Activated CD8-positive, alpha-beta memory T cell treated with anti-CD3 and anti-CD28 coated beads, Interleukin-2, amount 50 U/mL, for 24 hours (primary cell): ENCODE data around the gene ZNRD2.

ENCODE experiments used
- DNase-seq: peaks from one replicate; pipeline ENCODE4 v3.0.0-alpha.2; 2020; ENCODE audit errors: extremely low read depth

Gene ZNRD2

DNA sequence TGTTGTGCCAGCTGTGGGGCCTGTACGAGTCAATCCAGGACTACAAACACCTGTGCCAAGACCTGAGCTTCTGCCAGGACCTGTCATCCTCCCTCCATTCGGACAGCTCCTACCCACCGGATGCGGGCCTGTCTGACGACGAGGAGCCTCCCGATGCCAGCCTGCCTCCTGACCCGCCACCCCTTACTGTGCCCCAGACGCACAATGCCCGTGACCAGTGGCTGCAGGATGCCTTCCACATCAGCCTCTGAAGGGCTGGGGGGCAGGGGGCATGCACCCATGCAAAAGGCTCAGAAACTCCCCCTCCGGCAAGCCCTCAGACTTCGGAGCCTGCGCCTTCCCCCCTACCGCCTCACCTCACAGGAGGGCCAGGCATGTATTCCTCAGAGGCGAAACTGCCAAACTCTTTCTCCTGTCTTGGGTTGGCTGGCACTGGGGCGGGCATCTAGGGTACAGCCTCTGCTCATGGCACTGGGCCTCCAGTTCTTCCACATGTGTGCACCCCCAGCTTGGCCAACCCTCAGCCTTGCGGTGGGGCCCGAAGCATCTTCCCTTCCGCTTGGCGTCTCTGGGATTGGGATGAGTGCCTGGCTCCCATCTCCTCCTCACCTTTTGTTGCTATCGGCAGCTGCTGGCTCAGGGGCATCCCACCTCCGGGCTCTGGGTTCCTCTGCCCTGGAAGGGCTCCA lies 3.3 kb downstream of the ZNRD2 start:
- no peak for DNase-seq

DNA sequence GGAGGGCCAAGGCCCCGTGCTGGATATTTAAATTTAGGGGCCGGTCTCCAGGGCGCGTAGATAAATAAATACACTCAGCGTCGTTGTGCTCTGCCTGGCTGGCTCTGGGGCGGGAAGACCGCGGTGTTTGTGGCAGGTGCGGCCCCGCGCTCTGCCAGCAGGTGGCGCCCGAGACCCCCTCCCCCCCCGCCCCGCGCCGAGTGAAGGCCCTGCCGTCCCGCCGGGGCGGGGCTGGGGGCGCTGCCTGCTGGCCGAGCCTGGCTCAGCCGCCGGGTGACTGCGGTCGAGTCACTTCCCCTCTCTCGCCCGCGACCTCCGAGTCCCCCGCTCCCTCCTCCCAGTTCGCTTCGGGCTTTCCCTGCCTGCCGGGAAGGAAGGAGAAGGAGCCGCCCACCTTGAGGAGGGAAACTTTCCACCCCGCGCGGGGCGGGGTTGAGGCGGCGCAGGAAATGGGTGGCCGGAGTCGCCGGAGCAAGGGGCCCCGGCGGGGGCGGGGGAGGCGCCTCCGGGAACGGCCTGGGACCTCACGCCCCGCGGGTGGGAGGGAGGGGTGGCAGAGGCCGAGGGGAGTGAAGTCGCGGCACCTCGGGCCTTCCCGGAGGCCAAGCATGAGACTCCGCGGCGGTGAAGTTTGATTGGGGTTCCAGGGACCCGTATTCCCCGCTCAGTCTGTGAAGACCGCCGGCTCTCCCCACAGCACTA lies 4.0 kb downstream of the ZNRD2 start:
- DNase-seq: peak; percentile 70

DNA sequence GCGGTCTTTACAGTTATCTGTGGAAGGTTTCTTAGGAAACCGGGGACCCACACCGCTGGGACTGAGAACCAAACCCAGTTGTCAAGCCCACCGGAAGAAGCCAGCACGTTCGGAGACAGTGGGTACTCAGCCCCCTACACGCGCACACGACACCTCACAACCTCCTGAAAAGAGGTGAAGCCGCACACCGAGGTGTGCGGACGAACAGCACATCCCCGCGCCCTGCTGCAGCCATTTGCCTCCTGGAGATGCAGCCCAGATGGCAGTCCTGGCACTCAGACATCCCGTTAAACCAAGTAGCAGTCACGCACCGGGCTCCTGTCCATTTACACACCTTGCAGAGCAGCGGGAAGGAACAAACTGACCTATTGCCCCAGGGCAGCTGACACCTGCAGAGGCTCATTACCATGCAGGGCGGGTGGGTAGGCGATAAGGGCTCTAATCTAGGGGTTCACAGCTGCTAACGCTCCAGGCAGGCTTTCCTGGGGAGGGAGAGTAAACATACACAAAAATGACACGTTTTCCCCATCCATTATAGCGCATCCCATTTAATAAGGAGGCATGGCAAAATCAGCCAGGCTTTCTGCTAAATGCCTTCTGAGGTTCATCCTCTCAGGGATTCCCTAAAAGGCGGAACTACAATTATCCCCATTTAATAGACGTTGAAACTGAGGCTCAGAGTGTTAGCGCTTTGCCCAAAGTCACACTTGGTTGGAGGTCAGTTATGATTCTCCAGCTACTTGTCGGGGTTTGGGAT lies 4.7 kb downstream of the ZNRD2 start:
- DNase-seq: no peak

DNA sequence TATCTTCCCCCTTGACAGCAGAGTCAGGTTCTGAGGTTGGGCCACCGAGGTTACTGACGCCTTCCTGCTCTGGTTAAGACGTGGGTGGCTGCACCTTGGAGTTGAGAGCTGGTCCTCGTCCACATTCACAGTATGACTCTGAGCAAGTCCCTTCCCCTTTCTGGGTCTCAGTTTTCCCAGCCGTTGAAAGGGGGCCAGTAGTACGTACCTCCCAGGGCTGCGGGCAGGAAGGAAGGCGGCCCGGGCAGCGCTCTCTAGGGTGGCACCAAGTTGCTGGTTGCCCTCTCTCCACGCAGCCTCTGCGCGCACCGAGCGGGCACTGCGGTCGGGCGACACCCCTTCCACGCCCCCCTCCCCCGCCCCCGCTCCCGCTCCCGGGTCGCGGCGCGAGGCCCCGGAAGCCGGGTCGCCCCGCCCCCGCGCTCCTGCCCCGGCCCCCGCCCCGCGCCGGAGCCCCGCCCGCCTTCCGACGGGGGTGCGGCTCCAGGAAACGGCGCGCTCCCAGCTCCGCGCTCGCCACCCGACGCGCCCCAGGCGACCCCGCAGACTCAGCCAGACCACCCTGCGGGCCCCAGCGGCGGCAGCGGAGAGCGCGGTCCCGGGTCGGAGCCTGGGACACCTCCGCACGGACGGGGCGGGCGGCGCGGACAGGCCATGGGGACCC lies 5.4 kb downstream of the ZNRD2 start, which contains the start of gene EHBP1L1:
Gene EHBP1L1, plus strand, starts transcription at position 486 of the 664 bp plus-strand sequence. CDS start 250 bp downstream, outside the sequence.
- DNase-seq: no peak

DNA sequence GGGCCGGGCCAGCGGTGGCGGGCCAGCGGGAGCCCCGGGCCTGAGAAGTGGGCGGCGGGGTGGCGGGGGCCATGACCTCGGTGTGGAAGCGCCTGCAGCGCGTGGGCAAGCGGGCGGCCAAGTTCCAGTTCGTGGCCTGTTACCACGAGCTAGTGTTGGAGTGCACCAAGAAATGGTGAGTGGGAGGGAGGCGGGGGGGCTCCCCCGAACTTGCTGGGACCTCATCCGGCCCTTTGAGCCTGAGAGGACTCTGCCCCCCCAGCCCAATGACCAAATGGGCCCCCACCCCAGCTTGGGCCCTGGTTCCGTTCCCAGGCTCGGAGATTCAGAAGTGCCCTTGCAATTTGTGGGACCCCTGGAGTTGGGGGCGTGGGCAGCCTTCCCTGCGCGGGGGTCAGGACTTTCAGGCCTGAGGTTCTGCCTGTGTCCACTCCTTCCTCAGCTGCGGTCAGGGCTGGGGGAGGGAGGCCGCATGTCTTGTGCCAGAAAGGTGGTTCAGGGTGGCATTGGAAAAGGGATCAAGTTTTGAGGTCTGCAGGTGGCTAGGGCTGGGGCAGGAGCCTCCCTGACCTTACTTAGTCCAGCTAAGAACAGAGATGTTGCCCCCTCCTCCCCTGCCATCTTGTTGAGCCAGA lies 6.1 kb downstream of the ZNRD2 start:
- no peak for DNase-seq

DNA sequence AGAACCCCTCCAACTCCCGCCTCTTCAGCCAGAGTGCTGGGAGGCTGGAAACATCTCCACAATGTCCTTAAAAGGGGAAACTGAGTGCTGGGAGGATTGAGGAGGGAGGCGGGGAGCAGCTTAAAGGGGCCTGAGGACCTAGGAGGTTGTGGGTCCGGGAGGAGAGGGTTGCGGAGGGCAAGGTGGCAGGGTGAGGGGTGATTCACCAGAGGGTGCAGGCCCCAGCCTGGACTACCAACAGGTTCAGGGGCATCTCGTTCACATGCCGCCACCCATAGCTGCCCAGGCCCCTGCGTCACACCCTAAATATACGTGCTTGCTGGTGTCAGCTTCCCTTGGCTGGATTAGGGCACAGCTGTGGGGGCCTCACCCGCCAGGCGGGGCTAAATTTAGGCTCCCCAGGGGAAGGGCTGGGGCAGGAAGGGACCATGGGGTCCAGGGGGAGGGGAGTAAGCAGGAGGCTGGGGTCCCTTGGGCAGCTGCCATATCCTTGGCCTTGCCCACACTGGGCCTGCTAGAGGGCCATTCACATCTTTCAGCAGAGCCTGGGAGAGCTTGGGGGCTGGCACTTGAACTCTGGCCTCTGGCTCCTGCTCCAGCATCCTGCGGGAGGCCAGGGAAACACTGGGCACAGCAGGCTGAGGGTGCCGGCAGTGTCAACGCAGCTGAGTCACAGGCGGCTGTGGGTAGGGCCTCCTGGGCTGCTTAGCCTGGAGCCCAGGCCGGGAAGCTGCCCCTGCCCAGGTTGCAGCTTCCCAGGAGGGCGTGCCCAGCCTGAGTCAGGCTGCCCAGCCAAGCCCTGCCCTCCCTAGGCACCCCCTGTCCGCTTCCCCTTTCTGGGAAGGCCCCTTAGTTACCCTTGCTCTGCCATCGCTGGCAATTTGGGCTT lies 6.8 kb downstream of the ZNRD2 start:
- no peak for DNase-seq

DNA sequence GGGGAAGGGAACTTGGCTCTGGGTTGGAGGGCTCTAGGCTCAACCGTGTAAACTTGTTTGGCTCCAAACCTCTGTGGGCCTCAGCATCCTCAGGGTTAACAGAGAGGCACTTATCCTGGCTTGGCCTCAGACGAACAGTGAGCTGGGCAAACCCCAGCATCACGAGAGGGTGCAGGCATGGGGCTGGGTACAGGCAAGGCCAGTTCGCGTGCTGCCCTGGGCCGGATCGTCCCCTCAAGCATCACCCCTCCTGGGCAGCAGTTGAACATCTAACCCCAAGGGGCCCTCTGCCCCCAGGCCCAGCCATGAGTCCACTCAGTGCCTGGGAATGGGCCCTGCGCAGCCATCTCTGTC lies 7.5 kb downstream of the ZNRD2 start:
- DNase-seq: no peak

DNA sequence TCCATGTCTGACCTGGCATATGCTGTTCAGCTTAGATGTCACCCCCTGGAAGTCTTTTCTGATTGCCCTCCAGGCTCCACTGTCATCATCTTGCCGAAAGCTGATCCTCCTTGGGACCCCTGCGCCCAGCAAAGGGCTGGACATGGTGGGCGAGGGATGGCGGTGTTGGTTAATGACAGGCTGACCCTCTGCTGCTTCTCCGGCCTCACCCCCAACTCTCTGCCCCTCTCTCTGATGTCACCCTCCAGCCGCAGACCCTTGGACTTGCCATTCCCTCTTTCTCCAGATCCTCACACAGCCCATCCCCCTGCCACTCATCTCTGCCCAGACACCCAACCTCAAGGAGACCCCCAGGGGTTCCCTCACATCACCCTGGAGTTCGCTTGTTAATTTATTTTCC lies 7.9 kb downstream of the ZNRD2 start:
- no peak for DNase-seq

DNA sequence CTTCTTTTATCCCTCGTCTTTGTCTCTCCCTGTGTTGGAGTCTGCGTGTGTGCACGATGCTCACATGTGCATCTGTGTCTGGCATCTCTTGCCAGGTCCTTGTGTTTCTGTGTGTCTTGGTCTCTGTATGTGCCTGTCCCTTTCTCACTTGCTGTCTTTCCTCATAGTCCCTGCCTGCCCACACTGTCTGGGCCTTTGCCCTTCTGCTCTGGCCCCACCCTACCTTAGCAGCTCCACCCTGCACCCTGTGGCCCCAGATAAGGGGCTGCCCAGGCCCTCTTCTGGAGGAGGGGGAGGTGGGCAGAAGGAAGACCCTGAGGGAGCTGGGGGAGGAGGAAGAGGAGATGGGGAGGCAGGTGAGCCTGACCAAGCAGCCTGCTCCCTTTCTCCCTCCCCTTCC lies 8.4 kb downstream of the ZNRD2 start:
- DNase-seq: no peak

DNA sequence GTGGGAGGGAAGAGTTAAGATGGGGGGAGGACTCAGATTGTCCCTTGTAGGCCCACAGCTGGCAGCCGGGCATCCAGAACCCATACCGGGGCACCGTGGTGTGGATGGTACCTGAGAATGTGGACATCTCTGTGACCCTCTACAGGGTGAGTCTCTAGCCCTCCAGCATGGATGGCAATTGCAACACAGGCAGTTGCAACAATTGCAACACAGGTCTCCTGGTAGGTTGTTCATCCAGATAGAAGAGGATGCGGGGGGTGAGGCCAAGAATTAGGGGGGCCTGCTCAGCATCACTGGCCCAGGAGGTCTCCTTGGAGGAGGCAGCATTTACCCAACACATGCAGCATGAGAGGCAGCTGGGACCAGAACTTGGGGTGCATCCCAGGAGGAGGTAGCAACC lies 9.0 kb downstream of the ZNRD2 start:
- no peak for DNase-seq

DNA sequence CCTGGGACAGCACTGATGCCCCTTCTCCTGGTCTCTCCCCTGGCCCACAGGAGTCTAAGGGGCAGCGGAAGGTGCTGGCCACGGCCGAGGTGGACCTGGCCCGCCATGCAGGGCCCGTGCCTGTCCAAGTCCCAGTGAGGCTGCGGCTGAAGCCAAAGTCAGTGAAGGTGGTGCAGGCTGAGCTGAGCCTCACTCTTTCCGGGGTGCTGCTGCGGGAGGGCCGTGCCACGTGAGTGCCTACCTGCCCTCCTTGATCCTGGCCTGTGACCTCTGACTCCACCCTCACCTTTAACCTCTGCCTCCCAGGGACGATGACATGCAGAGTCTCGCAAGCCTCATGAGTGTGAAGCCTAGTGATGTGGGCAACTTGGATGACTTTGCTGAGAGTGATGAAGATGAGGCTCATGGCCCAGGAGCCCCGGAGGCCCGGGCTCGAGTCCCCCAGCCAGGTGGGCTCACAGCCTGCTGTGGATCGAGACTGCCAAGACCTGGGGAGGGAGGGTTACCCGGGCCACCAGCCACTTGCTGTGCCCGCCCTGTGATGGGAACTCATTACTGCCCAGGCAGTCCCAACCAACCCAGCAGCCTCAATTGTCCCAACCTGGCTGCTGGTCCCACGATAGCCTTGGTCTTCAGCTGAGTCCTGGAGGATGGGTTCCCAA lies 9.9 kb downstream of the ZNRD2 start:
- no peak for DNase-seq

DNA sequence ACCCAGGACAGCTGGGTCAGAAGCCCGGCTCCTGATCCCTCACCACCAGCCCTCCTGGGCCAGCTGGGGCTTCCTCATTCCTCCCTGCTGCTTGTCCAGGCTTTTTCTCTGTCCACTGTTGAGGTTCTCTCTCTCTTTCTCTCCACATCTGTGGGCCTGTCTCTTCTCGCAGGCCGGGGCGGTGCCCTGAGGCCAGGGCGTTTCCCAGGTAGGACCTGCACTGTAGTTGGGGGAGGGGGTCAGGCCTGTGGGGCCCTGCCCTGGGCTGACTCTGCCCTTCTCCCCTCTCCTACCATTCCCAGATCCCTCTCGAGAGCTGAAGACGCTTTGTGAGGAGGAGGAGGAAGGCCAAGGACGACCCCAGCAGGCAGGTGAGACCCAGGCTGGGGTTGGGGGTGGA lies 10.5 kb downstream of the ZNRD2 start:
- DNase-seq: no peak

DNA sequence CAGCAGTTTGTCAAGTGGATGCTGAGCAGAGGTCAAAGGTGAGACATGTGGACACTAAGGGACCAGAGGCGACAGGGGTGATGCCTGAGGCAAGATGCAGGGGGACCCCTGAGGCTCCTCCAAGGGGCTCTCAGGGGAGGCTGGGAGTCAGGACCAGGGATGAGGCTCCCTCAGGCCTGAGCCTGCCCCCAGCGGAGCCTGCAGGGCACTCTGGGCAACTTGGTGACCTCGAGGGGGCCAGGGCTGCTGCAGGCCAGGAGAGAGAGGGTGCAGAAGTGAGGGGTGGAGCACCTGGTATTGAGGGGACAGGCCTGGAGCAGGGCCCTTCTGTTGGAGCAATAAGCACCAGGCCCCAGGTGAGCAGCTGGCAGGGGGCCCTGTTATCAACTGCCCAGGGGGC lies 11.7 kb downstream of the ZNRD2 start:
- DNase-seq: no peak

DNA sequence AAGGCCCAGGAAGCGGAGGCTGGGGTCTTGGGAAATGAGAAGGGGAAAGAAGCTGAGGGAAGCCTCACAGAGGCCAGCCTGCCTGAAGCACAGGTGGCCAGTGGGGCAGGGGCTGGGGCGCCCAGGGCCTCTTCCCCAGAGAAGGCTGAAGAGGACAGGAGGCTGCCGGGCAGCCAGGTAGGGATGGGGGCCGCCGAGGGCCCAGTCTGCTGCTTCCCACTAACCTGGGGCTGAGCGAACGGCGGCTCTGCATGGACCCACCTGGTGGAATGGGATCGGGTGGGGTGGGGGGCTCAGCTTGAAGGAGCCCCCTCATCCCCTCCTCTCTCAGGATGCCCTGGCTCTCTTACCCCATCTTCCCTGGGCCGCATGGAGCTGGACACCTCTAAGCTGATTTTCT lies 13.3 kb downstream of the ZNRD2 start:
- DNase-seq: no peak

DNA sequence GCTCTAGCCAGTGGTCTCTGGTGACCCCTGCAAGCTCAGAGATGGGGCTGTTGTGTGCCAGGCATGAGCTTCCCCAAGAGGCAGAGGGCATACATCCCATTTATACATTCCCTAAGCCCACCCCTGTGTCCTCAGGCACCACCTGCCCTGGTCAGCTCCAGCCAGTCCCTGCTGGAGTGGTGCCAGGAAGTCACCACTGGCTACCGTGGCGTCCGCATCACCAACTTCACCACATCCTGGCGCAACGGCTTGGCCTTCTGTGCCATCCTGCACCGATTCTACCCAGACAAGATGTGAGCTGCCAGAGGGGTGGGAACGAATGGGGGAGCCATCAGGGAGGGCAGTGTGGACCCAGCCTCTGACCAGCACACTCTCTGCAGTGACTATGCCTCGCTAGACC lies 13.8 kb downstream of the ZNRD2 start:
- no peak for DNase-seq

DNA sequence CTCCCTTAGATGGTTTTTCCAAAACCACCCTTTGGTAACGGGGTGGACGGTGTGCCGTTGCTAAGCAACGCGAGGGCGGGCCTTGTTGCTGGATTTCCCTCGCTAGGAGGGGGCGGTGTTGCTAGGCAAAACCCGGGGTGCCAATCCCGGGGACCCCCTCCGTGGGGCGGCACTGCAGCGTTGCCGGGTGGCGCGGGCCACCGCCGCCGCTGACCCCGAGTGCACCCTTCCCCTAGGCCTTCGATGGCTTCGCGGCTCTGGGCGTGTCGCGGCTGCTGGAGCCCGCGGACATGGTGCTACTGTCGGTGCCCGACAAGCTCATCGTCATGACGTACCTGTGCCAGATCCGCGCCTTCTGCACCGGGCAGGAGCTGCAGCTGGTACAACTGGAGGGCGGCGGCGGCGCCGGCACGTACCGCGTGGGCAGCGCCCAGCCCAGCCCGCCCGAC lies 14.5 kb downstream of the ZNRD2 start:
- no peak for DNase-seq

DNA sequence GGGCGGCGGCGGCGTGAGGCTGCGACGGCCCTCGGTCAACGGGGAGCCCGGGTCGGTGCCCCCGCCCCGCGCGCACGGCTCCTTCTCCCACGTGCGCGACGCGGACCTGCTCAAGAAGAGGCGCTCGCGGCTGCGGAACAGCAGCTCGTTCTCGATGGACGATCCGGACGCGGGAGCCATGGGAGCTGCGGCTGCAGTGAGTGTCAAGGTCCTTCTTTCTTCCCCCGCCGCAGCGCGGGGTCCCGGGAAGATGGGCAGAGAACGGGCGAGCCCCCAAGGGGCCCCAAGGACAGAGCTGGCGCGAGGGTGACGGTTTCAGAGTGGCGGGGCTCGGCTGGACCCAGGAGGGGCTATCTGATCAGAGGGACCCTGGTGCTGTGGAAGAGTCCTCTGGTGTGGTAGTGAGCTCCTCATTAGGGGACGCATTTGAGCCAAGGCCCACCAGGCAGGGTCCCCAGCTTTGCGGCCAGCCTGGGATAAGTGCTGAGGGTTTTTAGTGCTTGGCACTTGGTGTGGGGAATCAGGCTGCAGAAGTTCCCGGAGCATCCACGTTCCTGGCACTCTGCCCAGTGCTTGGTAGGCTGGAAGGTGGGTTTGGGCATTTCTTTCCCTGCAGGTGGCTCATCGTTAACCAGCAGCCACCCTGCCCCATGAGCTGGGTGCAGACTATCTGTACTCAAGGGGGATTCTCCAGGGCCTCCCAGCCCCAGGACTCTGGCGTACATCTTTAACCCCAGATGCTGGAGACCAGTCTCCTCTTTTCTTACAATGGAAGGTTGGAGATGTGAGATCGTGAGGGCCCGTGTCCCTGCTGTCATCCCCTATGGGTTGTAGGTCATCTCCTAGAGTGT lies 15.3 kb downstream of the ZNRD2 start:
- DNase-seq: no peak

DNA sequence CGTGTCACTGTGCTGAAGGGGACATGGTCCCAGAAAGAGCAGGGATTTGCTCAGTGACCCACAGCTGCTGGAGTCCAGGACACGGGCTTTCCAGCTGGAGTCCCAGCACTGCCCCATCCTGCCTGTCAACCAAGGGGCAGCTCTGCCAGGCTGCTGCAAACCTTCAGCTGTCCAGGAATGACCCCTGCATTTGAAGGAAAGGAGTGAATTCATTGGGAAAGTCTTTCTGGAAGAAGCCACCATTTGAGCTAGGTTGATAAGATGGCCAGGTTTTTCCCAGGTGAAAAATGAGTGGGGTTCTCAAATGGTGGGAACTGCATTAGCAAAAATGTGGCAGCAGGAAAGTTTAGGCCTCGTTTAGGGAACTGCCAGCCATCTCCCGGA lies 16.0 kb downstream of the ZNRD2 start:
- DNase-seq: no peak

DNA sequence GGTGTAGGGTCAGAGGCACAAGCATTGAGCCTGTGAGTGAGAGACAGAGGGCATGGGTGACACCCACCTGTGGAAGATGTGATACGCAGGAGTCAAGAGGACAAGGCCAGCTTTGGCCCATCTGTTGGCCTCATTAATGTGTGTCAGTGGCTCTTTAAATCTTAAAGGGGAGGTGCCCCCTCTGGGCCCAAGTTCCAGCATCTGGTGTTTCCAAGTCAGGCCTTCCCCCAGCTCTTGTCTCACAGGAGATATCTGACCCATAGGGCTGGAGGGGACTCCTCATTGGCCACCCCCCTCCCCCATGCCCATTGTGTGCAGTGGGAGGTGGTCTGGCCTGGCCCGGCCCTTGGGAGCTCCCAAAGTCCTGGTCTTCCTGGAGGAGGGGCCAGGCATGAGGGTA lies 16.4 kb downstream of the ZNRD2 start:
- no peak for DNase-seq
